GM18519 (cell line): Measurements from ENCODE around the gene ADPRS.

Source experiments
- ATAC-seq: cut with Tn5 transposase; IDR thresholded peaks from one replicate; pipeline ENCODE4 v1.9.1; 2021; ENCODE audit warnings: mild to moderate bottlenecking, moderate library complexity; ENCODE audit not compliant: unreplicated experiment, low FRiP score

The ADPRS gene

DNA sequence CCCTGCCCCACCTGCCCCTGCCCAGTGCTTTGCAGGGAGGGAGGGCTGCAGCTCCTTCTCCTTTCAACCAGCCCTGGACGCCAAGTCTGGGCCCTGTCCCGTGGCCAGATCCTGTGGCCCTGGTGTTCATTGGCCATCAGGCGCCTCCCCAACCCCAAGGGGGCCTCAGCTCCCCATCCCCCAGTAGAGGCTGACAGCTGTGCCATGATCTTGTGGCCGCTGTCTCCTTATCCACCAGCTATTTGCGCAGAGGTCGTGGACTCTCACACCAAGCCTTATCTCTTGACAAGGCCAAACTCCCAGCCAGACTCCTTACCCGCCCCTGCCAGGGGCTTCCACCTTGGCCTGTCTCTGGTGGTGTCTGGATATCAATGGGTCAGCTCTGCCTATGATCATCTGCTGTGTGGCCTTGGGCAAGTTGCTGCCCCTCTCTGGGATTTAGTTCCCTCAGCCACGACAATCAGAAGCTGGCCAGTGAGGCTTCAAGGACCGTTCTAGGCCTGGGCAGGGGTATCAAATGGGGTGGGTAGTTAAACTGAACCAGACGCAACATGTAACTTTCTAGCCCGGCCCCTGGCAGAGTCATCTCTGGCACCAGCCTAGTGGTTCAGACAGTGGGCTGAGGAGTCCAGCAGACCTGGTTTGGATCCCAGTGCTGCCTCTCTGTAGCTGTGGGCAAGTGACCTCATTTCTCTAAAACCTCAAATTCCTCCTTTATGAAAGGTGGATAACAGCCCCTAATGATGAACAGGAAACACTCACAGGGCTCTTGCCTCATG lies 39.6 kb downstream of the ADPRS start:
- no peak for ATAC-seq

DNA sequence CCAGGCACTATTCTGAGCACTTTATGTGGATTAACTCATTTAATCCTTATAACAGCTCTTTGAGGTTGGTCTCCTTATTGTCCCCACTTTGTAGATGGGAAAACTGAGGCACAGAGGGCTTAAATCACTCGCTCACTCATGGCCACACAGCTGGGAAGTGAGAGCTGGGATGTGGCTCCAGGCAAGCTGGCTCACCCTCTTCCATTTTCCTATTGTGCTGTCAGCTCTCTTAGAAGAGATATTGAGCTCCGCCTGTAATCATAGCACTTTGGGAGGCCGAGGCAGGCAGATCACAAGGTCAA lies 40.2 kb downstream of the ADPRS start:
- ATAC-seq = no peak

DNA sequence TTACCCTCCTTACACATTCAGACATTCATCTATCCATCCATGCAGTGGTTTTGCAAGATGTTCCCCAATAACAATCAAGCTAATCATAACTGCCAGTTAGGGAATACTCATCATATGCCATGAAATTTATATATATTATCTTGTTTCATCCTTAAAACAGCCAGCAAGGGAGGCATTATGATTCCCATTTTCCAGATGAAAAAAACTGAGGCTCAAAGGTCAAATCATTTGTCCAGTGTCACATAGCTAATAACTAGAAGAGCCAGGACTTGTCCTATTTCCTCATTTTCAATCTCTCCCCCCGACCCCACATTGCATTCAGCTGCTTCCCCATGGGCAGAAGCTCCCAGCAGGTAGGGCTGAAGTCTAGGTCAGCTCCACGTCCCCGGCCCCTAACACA lies 43.3 kb downstream of the ADPRS start:
- ATAC-seq = no peak

DNA sequence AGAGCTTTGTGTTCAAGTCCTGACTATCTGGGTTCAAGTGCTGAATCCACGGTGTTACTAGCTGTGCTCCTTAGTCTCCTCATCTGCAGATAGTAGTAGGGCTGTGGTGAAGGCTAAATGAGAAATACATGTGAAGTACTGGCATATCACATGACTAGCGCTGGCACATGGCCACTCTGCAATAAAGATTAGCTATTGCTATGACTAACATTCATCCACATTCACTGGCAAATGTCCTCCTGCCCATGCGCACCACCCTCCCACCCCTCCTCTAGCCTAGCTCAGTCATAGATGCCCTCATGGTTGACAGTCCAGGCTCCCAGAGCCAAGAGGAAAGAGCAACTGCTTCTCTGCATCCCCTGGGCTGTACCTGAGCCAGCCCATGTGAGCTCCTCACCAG lies 44.8 kb downstream of the ADPRS start:
- no peak for ATAC-seq

- ATAC-seq = no peak
Observed at GRCh38 chr1:36134031-36134430, 45.3 kb downstream of the ADPRS start.

DNA sequence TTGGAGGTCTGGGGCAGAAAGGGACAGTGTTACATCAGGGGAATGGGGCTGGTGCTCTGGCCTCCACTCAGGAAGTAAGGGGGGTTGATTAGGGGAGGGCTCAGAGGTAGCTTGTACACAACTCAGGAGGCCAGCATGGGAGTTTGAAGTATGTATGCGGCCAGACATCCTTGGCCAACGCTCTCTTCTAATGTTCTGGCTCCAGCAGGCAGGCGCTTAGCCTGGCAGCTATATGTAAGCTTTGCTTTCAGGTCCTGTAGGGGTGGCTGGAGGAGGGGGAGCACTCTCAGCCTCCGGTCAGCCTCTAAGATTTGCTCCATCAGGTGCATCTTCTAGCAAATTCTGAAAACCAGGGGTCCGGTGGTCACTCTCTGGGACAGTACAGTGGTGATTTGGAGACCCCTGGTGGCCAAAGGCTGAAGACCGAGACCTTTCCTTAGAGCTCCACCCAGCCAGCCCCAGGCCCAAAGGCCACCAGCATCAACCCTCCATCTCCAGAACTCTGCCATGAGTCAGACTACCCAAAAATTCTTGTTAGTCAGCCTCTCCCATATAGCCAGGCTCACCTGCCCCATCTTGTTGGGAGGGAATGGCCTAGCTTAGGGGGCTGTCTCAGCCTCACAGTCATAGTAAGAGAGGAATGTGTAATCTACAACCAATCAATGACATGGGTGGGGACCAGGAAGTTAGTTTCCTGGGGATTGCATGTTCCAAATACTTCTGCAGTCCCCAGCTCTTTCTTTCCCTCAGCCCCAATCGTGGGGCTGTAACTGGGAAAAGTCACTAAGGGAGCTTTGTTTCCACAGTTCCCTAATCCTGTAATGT lies 46.0 kb downstream of the ADPRS start:
- no peak for ATAC-seq

- no peak for ATAC-seq
Observed at GRCh38 chr1:36135330-36135667, 46.6 kb downstream of the ADPRS start.

- no peak for ATAC-seq
Observed at GRCh38 chr1:36135796-36136195, 47.1 kb downstream of the ADPRS start.

- no peak for ATAC-seq
Observed at GRCh38 chr1:36136535-36136934, 47.8 kb downstream of the ADPRS start.

DNA sequence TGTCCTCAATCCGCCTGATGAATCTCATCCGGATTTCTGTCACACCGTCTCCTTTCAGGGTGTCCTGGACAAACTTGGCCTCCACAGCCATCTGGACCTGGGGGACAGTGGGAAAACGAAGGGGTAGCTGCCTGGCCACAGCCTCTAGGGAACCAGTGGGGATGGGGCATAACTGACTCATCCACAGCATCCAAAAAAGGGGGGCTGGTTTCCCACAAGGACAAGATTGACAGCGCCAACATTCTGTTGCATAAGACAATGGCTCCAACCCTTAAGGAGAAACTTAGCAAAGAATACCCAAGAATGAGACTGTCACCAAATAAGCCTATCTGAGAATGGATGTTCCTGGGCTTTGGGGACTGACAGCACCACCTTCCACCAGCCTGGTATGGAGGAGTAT lies 48.5 kb downstream of the ADPRS start:
- no peak for ATAC-seq

DNA sequence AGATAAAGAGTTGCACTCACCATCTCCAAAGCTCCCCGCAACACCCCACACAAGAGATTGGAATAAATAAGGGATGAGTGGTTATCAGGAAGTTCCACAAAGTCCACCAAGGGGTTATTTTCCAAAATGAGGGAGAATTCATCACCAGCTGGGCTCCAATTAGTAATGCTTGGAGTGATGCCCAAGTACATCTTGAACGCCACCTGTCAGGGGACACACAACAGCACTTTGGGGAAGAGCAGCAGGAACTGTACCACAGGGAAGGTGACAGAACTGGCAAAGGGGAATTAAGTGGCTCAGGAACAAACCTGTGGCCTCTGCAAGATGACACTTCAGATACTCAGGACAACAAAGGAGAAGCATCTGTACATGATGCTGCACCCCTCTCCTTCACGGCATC lies 49.1 kb downstream of the ADPRS start:
- ATAC-seq = no peak

GRCh38 chr1:36139521-36139920 lies 50.8 kb downstream of the ADPRS start:
- ATAC-seq = no peak

- ATAC-seq = no peak
Observed at GRCh38 chr1:36142121-36142520, 53.4 kb downstream of the ADPRS start.

DNA sequence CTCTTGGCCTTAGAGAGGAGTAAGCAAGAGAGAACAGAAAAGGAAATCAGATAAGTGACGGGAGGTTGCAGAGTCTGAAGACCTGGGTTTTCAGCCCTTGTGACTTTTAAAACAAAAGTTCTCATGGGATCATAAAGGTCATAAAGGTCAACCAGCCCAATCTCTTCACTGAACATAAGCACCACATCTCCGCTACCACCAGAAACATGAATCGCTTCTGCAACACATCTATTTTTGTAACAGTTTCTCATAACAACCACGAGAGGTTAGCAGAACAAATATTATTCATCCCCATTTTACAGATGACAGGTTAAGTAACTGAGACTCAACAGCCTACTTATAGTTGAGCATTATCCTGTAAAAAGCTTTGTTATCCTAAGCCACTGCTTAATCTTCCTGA lies 54.7 kb downstream of the ADPRS start:
- no peak for ATAC-seq
